ENCODE data around the gene CLDN17. TPM values are rescaled to one million over a fixed set of nuclear protein-coding genes. Genes with fewer than 3 reads are reported as not detected.

Gene CLDN17
- polyA plus RNA-seq, 1 donor = not detected

- no peaks in the 10 kb centered on the region for H3K27me3 ChIP-seq (ENCODE audit: control insufficient read depth, insufficient read depth, low read length)
- no peak for DNase-seq
- peaks cover 6% of the 10 kb centered on the region for H3K9me3 ChIP-seq (ENCODE audit: control insufficient read depth, low read depth, low read length)
- H3K4me1 ChIP-seq (ENCODE audit: control insufficient read depth, insufficient read depth, low read length) = no peaks in the 10 kb centered on the region
- H3K4me3 ChIP-seq (ENCODE audit: low read length) = no peak overlapping the region
- no peak overlapping the region for H3K27ac ChIP-seq (ENCODE audit: low read length)
- no peaks in the 10 kb centered on the region for H3K36me3 ChIP-seq (ENCODE audit: control insufficient read depth, insufficient read depth, low read length)
Measured at GRCh38 chr21:30126576-30126975, 40.0 kb downstream of the CLDN17 start.

DNA sequence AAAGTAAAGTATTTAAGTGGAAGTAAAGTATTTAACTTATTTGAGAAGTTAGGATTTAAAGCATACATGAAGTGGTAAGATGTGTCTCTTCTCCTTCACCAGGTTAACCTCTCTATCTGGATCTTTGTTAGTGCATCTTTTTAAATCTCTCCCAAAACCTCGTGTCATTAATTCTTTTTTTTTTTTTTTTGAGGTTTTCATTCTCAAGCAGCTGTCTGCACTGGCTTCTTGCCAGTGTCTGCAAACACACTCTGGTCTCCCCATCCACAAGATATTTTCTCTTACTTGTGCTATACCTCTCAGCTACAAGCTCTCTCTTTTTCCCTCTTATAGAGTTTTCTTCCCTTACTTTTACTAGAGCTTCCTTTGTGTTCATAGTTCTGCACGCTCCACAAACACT lies 49.0 kb downstream of the CLDN17 start:
- Histone ChIP-seq H3K4me1 (ENCODE audit: control insufficient read depth, insufficient read depth, low read length) (no peaks in the 10 kb centered on the region), H3K36me3 (ENCODE audit: control insufficient read depth, insufficient read depth, low read length) (no peaks in the 10 kb centered on the region), H3K9me3 (ENCODE audit: control insufficient read depth, low read depth, low read length) (no peaks in the 10 kb centered on the region), H3K4me3 (ENCODE audit: low read length) (no peak overlapping the region), H3K27me3 (ENCODE audit: control insufficient read depth, insufficient read depth, low read length) (no peaks in the 10 kb centered on the region), H3K27ac (ENCODE audit: low read length) (no peak overlapping the region)
- no peak for DNase-seq
- WGBS (ENCODE audit: insufficient coverage, low lambda C conversion rate) = 38% methylated on average over 1 of the region's 2 CpGs

DNA sequence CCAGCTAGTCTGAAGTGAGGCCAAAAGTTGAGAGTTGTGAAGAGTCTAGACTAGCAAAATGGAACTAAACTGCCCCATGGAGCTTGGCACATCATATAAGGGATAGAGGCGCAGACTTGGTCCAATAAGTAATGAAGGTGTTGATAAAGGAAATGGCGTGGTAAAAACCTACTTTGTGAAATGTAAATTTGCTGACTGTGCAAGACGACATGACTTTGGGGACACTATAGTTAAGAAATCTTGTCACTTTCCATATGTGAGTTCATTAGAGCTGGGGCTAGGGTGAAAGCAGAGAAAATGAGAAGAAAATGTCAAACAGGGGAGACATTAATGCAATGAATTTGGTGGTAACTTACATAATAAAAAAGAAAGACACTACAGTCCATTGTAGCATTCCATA lies 50.1 kb downstream of the CLDN17 start:
- Histone ChIP-seq H3K9me3 (ENCODE audit: control insufficient read depth, low read depth, low read length) (no peaks in the 10 kb centered on the region), H3K27me3 (ENCODE audit: control insufficient read depth, insufficient read depth, low read length) (no peaks in the 10 kb centered on the region), H3K27ac (ENCODE audit: low read length) (no peak overlapping the region), H3K4me3 (ENCODE audit: low read length) (no peak overlapping the region), H3K36me3 (ENCODE audit: control insufficient read depth, insufficient read depth, low read length) (no peaks in the 10 kb centered on the region), H3K4me1 (ENCODE audit: control insufficient read depth, insufficient read depth, low read length) (no peaks in the 10 kb centered on the region)
- DNase-seq = no peak
- WGBS (ENCODE audit: insufficient coverage, low lambda C conversion rate) = no CpG with 5 or more reads among the region's 3 CpGs

Other genes starting within 250 kb of the CLDN17 start
- gene GRIK1, start 226.8 kb downstream of the CLDN17 start, polyA plus RNA-seq = 1.9 TPM
- gene CLDN8, start 49.3 kb upstream of the CLDN17 start, polyA plus RNA-seq = not detected
- not detected for gene KRTAP24-1, start 116.1 kb upstream of the CLDN17 start, polyA plus RNA-seq
- gene KRTAP25-1, start 122.7 kb upstream of the CLDN17 start, polyA plus RNA-seq = not detected
- not detected for gene KRTAP26-1, start 153.5 kb upstream of the CLDN17 start, polyA plus RNA-seq
- not detected for gene KRTAP27-1, start 170.9 kb upstream of the CLDN17 start, polyA plus RNA-seq
- not detected for gene KRTAP23-1, start 181.8 kb upstream of the CLDN17 start, polyA plus RNA-seq
- gene KRTAP13-2, start 205.5 kb upstream of the CLDN17 start, polyA plus RNA-seq = not detected
- not detected for gene KRTAP13-1, start 229.2 kb upstream of the CLDN17 start, polyA plus RNA-seq

All from large intestine (tissue), 3 donors.